SJSA1 (cell line): Measurements from ENCODE around the gene IFI27L1. TPM values are rescaled to one million over a fixed set of nuclear protein-coding genes. Genes with fewer than 3 reads are reported as not detected.

Experiments used
- DNase-seq, 2 experiments: peaks; one replicate each; pipeline ENCODE4 v3.0.0-alpha.2; 2015 to 2020; ENCODE audit warnings: low spot score in 2 of 2, low read depth in 1 of 2
- H3K27ac ChIP-seq: fragments of 250-450 bp; sonication (Bioruptor Pico); 2 replicates; pipeline ENCODE4 v1.5.1; 2020; ENCODE audit warnings: mild to moderate bottlenecking, moderate library complexity
- H3K27me3 ChIP-seq: fragments of 250-450 bp; sonication (Bioruptor Pico); replicated peaks from 2 replicates; pipeline ENCODE4 v1.5.1; 2020; ENCODE audit warnings: mild to moderate bottlenecking, moderate library complexity
- H3K36me3 ChIP-seq: fragments of 250-450 bp; sonication (Bioruptor Pico); 2 replicates; pipeline ENCODE4 v1.5.1; 2020; ENCODE audit warnings: mild to moderate bottlenecking
- H3K4me1 ChIP-seq: fragments of 250-450 bp; sonication (Bioruptor Pico); replicated peaks from 2 replicates; pipeline ENCODE4 v1.6.1; 2021; ENCODE audit warnings: mild to moderate bottlenecking
- H3K4me3 ChIP-seq: fragments of 250-450 bp; sonication (Bioruptor Pico); 2 replicates; pipeline ENCODE4 v1.5.1; 2020; ENCODE audit warnings: mild to moderate bottlenecking
- H3K9me3 ChIP-seq: fragments of 250-450 bp; sonication (Bioruptor Pico); replicated peaks from 2 replicates; pipeline ENCODE4 v1.5.1; 2020; ENCODE audit warnings: mild to moderate bottlenecking
- total RNA-seq: library from RNA; depleted of rRNA; stranded (reverse); fragments of >200 nt; shearing (Covaris generic); gene quantifications from 2 replicates; pipeline ENCODE4 v1.2.3, GENCODE V29; 2014

IFI27L1 gene
- total RNA-seq, 1 experiment from 2014 or later: 23.3 TPM

GRCh38 chr14:94079891-94080620 is 1.1 kb upstream of the IFI27L1 start:
- Histone ChIP-seq H3K4me3 (peak overlapping the region; percentile 82), H3K27me3 (no peaks in the 10 kb centered on the region), H3K27ac (peak overlapping the region; percentile 72), H3K9me3 (peaks cover 4% of the 10 kb centered on the region; the same call in 1 of the 2 replicates), H3K36me3 (peaks cover 55% of the 10 kb centered on the region), H3K4me1 (peaks cover 17% of the 10 kb centered on the region)
- no peak for DNase-seq

DNA sequence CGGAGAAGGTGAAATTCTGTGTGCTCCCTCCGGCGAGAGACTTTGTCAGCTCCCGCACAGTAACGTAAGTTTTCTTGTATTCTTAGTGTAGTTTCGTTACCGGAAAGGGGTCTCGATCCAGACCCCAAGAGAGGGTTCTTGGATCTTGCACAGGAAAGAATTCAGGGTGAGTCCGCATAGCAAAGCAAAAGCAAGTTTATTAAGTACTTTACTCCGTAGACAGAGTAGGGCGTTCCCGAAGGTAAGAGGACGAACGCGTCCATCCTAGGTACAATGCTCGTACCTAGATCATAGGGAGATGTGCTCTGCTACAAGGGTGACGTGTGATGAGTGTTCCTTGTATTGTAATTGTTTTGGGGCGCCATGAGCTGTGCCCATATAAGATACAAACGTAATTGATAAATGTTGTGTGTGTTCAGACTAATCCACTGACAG is 293 bp downstream of the IFI27L1 start:
- Histone ChIP-seq H3K27ac (no peak overlapping the region), H3K9me3 (peaks cover 2% of the 10 kb centered on the region; the same call in 1 of the 2 replicates), H3K4me1 (peaks cover 17% of the 10 kb centered on the region), H3K27me3 (no peaks in the 10 kb centered on the region), H3K36me3 (peaks cover 42% of the 10 kb centered on the region), H3K4me3 (peak overlapping the region; percentile 82)
- DNase-seq: no peak

DNA sequence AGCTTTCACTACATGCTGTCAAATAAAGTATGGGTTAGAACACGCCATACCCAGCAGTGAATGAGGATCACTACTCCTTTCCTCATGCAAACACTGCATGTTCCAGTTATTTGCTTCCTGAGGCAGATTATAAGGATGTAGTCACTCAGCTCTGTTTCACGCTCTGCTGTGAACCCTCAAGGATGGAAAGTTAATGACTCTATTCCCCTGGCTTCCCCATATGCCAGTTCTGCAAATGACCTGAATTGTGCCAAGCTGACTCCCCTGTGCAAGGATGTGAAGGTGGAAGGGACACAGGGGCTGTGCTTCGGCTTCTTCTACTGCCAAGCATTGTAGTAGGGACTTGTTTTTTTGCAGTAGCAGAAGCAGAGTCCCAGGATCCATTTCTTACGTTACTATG is 6.8 kb downstream of the IFI27L1 start:
- H3K4me3 ChIP-seq: no peak overlapping the region
- H3K36me3 ChIP-seq: peaks cover 6% of the 10 kb centered on the region
- H3K27ac ChIP-seq: no peak overlapping the region
- H3K27me3 ChIP-seq: no peaks in the 10 kb centered on the region
- H3K4me1 ChIP-seq: peaks cover 13% of the 10 kb centered on the region
- H3K9me3 ChIP-seq: no peaks in the 10 kb centered on the region
- no peak for DNase-seq

- H3K27ac ChIP-seq: no peak overlapping the region
- H3K9me3 ChIP-seq: no peaks in the 10 kb centered on the region
- peaks cover 13% of the 10 kb centered on the region for H3K4me1 ChIP-seq
- no peak for DNase-seq
- H3K4me3 ChIP-seq: no peak overlapping the region
- no peaks in the 10 kb centered on the region for H3K27me3 ChIP-seq
- H3K36me3 ChIP-seq: no peaks in the 10 kb centered on the region
These were observed 7.4 kb downstream of the IFI27L1 start for GRCh38 chr14:94088516-94088915.

DNA sequence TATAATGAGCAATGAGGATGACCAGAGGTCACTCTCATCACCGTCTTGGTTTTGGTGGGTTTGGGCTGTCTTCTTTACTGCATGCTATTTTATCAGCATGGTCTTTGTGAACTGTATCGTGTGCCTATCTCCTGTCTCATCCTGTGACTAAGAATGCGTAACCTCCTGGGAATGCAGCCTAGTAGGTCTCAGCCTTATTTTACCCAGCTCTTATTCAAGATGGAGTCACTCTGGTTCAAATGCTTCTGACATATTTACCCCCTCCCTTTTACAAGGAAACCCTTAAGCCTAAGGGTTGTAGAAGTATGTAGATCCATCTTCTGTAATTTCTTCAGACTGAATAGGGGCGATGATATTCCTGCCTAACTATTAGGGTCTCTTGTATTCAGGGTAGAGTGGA is 8.4 kb downstream of the IFI27L1 start:
- DNase-seq: no peak
- Histone ChIP-seq H3K4me1 (peaks cover 13% of the 10 kb centered on the region), H3K9me3 (no peaks in the 10 kb centered on the region)

GRCh38 chr14:94093418-94093817 is 12.3 kb downstream of the IFI27L1 start:
- Histone ChIP-seq H3K36me3 (peaks cover 4% of the 10 kb centered on the region; the same call in 1 of the 2 replicates), H3K4me3 (no peak overlapping the region), H3K4me1 (peaks cover 13% of the 10 kb centered on the region), H3K27ac (no peak overlapping the region), H3K27me3 (no peaks in the 10 kb centered on the region), H3K9me3 (no peaks in the 10 kb centered on the region)
- no peak for DNase-seq

More for the DNA sequence above, 8.4 kb downstream of the IFI27L1 start:
- H3K36me3 ChIP-seq: no peaks in the 10 kb centered on the region
- no peaks in the 10 kb centered on the region for H3K27me3 ChIP-seq
- H3K27ac ChIP-seq: no peak overlapping the region
- no peak overlapping the region for H3K4me3 ChIP-seq

GRCh38 chr14:94097091-94097490 is 16.0 kb downstream of the IFI27L1 start:
- Histone ChIP-seq H3K4me1 (peaks cover 10% of the 10 kb centered on the region), H3K27ac (no peak overlapping the region), H3K4me3 (no peak overlapping the region), H3K9me3 (no peaks in the 10 kb centered on the region), H3K27me3 (no peaks in the 10 kb centered on the region), H3K36me3 (peaks cover 7% of the 10 kb centered on the region; the same call in 1 of the 2 replicates)
- DNase-seq: no peak

DNA sequence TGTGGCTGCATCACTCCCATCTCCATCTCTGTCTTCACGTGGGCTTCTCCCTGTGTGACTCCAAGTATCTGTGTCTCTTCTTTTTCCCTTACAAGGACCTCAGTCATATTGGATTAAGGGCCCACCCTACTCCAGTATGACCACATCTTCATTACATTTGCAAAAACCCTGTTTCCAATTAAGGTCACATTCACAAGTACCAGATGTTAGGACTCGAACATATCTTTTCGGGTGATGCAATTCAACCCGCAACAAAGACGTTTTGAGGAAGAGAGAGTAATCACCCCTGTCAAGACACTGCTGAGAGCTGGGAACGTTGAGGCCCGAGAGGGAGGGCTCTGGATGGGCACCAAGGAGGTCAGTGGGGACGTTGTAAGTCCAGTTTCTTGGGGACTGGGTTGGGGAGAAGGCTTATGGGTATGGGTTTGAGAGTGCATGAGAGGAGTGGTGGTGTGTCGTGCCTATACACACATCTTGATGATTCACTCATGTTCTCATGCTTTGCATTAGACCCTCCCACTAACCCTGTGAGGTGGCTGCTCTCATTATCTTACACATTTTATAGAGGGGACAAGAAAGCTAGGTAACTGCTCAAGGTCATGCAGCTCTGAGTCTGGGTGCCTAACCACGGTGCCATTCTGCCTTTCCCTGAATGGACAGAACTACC is 17.3 kb downstream of the IFI27L1 start:
- no peak for DNase-seq
- Histone ChIP-seq H3K27ac (no peak overlapping the region), H3K27me3 (no peaks in the 10 kb centered on the region), H3K4me3 (no peak overlapping the region), H3K36me3 (peaks cover 7% of the 10 kb centered on the region; the same call in 1 of the 2 replicates), H3K9me3 (no peaks in the 10 kb centered on the region), H3K4me1 (peaks cover 10% of the 10 kb centered on the region)

GRCh38 chr14:94099006-94099405 is 17.9 kb downstream of the IFI27L1 start:
- H3K4me3 ChIP-seq: no peak overlapping the region
- peaks cover 10% of the 10 kb centered on the region for H3K4me1 ChIP-seq
- no peaks in the 10 kb centered on the region for H3K9me3 ChIP-seq
- no peak overlapping the region for H3K27ac ChIP-seq
- no peak for DNase-seq
- peaks cover 7% of the 10 kb centered on the region; the same call in 1 of the 2 replicates for H3K36me3 ChIP-seq
- H3K27me3 ChIP-seq: no peaks in the 10 kb centered on the region

DNA sequence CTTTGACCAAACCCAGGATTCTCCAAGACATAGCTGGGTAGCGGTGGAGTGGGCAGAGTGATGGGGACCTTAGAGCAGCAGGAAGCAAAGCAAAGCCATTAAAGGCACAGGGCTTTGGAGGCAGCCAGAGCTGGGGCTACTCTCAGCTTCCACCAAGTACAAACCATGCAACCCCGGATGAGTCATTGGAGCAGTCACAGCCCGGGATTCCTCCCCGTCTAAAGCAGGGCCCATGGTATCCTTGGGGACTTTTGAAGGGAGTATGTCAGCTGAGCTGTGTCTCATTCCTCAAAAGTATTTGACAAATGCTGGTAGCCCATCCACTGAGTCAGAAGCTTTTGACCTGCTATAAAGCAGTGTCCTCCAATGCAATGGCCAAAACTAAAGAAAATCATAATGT is 19.7 kb downstream of the IFI27L1 start:
- Histone ChIP-seq H3K9me3 (no peaks in the 10 kb centered on the region), H3K4me1 (peaks cover 10% of the 10 kb centered on the region), H3K27me3 (no peaks in the 10 kb centered on the region), H3K27ac (no peak overlapping the region), H3K4me3 (no peak overlapping the region), H3K36me3 (peaks cover 10% of the 10 kb centered on the region; the same call in 1 of the 2 replicates)
- peak; percentile 36 to 66 for DNase-seq

GRCh38 chr14:94101748-94102147 is 20.6 kb downstream of the IFI27L1 start:
- DNase-seq: no peak

DNA sequence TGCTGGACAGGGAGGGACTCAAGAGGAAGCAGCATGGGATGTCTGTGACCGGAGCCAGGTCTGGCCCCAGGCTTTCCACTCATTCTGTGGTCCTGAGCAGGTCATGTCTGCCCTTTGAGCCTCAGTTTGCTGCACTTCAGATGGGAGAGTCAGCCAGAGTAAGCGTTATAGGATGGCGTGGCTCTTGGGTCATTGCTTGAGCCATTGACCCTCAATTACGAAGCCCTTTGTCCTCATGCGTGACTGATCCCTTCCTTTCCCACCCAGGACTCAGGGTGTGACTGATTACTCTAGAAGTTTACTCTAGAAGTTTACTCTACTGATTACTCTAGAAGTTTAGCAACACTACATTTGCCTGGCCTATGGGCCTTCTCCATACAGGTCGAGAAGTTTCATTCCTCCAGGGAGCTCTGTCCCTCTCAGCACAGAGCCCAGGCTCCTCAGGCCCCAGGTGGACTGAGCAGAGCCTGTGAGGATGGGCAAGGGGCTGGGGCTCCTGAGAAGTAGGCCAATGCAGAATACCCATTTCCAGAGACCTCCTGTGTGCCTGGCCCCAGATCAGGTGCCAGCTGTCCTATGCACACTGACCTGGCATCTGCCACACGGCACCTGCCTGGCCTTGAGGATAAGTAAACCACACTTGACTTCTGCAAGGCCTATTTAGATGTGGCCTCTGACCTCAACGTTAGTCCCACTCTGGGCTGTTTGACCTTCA is 21.8 kb downstream of the IFI27L1 start:
- peaks cover 10% of the 10 kb centered on the region for H3K4me1 ChIP-seq
- peaks cover 6% of the 10 kb centered on the region; the same call in 1 of the 2 replicates for H3K36me3 ChIP-seq
- no peaks in the 10 kb centered on the region for H3K9me3 ChIP-seq

More at GRCh38 chr14:94101748-94102147, 20.6 kb downstream of the IFI27L1 start:
- Histone ChIP-seq H3K4me3 (no peak overlapping the region), H3K36me3 (peaks cover 10% of the 10 kb centered on the region; the same call in 1 of the 2 replicates), H3K27me3 (no peaks in the 10 kb centered on the region), H3K4me1 (peaks cover 10% of the 10 kb centered on the region), H3K9me3 (no peaks in the 10 kb centered on the region), H3K27ac (no peak overlapping the region)

GRCh38 chr14:94103554-94104150 is 22.5 kb downstream of the IFI27L1 start:
- H3K27ac ChIP-seq: no peak overlapping the region
- H3K4me3 ChIP-seq: no peak overlapping the region
- H3K36me3 ChIP-seq: peaks cover 6% of the 10 kb centered on the region; the same call in 1 of the 2 replicates
- no peak for DNase-seq
- no peaks in the 10 kb centered on the region for H3K27me3 ChIP-seq
- H3K4me1 ChIP-seq: peaks cover 10% of the 10 kb centered on the region
- H3K9me3 ChIP-seq: no peaks in the 10 kb centered on the region

More for the DNA sequence above, 21.8 kb downstream of the IFI27L1 start:
- Histone ChIP-seq H3K27me3 (no peaks in the 10 kb centered on the region), H3K27ac (no peak overlapping the region), H3K4me3 (no peak overlapping the region)
- no peak for DNase-seq
